Measurements from ENCODE around the gene SYT9. TPM values are rescaled to one million over a fixed set of nuclear protein-coding genes. Genes with fewer than 3 reads are reported as not detected.

The SYT9 gene
- polyA plus RNA-seq, 1 donor from 2014 or later, result 2.3 TPM

DNA sequence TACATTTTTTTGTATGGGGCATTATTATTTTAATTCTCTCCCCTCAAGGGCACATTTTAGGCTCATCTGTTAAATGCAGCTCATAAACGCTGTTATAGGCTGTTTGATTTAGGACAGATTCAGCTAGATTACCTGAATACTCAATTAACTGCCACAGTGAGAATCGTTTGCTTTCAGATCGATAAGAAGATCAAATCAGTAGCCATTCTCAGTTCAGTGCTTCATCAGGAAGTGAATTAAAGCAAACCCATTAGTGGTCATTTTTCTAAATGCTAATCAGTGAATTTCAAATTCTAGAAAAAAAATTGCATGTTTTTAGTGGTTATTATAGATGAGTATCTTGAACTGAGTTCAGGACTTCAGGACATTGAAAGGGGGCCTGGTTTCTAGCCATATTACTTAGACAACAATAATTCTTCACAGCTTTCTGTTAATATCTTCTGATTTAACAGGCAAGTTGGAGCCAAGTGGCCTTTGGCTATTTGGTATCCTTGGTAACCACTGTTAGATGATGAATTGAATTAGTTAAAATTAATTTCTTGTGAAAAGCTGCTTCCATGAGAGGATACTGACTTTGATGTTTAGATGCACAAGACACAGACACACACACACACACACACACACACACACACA, 18.6 kb downstream of the SYT9 start:
- H3K4me3 ChIP-seq (ENCODE audit: low read length), result no peak overlapping the region
- no peak for TF ChIP-seq MXI1 (conservative IDR thresholded peaks at IDR 0.05; ENCODE audit: poor library complexity, severe bottlenecking)
- TF ChIP-seq, protein P1, sequence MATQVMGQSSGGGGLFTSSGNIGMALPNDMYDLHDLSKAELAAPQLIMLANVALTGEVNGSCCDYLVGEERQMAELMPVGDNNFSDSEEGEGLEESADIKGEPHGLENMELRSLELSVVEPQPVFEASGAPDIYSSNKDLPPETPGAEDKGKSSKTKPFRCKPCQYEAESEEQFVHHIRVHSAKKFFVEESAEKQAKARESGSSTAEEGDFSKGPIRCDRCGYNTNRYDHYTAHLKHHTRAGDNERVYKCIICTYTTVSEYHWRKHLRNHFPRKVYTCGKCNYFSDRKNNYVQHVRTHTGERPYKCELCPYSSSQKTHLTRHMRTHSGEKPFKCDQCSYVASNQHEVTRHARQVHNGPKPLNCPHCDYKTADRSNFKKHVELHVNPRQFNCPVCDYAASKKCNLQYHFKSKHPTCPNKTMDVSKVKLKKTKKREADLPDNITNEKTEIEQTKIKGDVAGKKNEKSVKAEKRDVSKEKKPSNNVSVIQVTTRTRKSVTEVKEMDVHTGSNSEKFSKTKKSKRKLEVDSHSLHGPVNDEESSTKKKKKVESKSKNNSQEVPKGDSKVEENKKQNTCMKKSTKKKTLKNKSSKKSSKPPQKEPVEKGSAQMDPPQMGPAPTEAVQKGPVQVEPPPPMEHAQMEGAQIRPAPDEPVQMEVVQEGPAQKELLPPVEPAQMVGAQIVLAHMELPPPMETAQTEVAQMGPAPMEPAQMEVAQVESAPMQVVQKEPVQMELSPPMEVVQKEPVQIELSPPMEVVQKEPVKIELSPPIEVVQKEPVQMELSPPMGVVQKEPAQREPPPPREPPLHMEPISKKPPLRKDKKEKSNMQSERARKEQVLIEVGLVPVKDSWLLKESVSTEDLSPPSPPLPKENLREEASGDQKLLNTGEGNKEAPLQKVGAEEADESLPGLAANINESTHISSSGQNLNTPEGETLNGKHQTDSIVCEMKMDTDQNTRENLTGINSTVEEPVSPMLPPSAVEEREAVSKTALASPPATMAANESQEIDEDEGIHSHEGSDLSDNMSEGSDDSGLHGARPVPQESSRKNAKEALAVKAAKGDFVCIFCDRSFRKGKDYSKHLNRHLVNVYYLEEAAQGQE (IDR thresholded peaks at IDR 0.05; ENCODE audit: borderline replicate concordance), result no peak
- TF ChIP-seq, protein P2, sequence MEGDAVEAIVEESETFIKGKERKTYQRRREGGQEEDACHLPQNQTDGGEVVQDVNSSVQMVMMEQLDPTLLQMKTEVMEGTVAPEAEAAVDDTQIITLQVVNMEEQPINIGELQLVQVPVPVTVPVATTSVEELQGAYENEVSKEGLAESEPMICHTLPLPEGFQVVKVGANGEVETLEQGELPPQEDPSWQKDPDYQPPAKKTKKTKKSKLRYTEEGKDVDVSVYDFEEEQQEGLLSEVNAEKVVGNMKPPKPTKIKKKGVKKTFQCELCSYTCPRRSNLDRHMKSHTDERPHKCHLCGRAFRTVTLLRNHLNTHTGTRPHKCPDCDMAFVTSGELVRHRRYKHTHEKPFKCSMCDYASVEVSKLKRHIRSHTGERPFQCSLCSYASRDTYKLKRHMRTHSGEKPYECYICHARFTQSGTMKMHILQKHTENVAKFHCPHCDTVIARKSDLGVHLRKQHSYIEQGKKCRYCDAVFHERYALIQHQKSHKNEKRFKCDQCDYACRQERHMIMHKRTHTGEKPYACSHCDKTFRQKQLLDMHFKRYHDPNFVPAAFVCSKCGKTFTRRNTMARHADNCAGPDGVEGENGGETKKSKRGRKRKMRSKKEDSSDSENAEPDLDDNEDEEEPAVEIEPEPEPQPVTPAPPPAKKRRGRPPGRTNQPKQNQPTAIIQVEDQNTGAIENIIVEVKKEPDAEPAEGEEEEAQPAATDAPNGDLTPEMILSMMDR (IDR thresholded peaks at IDR 0.05; ENCODE audit: poor library complexity, severe bottlenecking), result no peak
- no peak for TF ChIP-seq EZH2 (IDR thresholded peaks at IDR 0.05; ENCODE audit: borderline replicate concordance, insufficient read depth, low read length, poor library complexity, severe bottlenecking)
- no peak for TF ChIP-seq RAD21 (conservative IDR thresholded peaks at IDR 0.05)
- no peak for TF ChIP-seq SMC3 (conservative IDR thresholded peaks at IDR 0.05; ENCODE audit: poor library complexity)
- no peak for TF ChIP-seq EP300 (conservative IDR thresholded peaks at IDR 0.05; ENCODE audit: poor library complexity, severe bottlenecking)
- TF ChIP-seq POLR2AphosphoS5 (IDR thresholded peaks at IDR 0.05), result no peak
- no peak for TF ChIP-seq TAF1 (IDR thresholded peaks at IDR 0.05; ENCODE audit: low read depth)
- no peaks in the 10 kb centered on the region for H4K20me1 ChIP-seq (ENCODE audit: insufficient read depth)
- H3K27ac ChIP-seq (ENCODE audit: low read length), result no peak overlapping the region
- no peaks in the 10 kb centered on the region for H3K36me3 ChIP-seq (ENCODE audit: insufficient read depth, low read length)
- no peaks in the 10 kb centered on the region for H3K9me2 ChIP-seq (ENCODE audit: insufficient read depth, low read length)
- no peak overlapping the region for H3K4me2 ChIP-seq (ENCODE audit: low read length)
- no peak overlapping the region for H3K9ac ChIP-seq (ENCODE audit: low read length)
- no peaks in the 10 kb centered on the region for H3F3A ChIP-seq (ENCODE audit: insufficient read depth, low read length, poor library complexity, severe bottlenecking)
- H3K27me3 ChIP-seq (ENCODE audit: insufficient read depth, low read depth, low read length), result no peaks in the 10 kb centered on the region
- H3K79me2 ChIP-seq (replicated peaks; ENCODE audit: insufficient read depth, low read length), result no peaks in the 10 kb centered on the region
- no peak overlapping the region for H2AFZ ChIP-seq (ENCODE audit: low read depth, low read length)
- no peaks in the 10 kb centered on the region for H3K9me3 ChIP-seq (ENCODE audit: low read length)

DNA sequence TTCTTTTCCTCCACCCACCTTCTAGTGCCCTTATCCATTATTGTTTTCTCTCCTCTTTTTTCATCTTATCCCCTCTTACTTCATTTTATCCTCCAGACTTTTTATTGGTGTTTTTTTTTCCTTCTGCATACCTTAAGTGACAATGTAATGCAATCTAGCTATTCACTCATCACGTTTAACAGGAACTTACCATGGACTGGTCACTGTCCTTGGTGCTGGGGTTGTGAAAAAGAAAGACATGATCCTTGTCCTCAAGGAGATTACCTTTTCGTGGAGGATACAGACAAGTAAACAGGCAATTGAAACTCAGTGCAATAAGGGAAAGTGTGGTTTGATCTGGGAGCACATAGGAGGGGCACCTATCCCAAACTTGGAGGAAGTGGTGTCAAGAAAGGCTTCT, 20.7 kb downstream of the SYT9 start:
- no peaks in the 10 kb centered on the region for H4K20me1 ChIP-seq (ENCODE audit: insufficient read depth)
- no peak overlapping the region for H3K4me3 ChIP-seq (ENCODE audit: low read length)
- H3K36me3 ChIP-seq (ENCODE audit: insufficient read depth, low read length), result no peaks in the 10 kb centered on the region
- H3K4me2 ChIP-seq (ENCODE audit: low read length), result no peak overlapping the region
- H3K79me2 ChIP-seq (replicated peaks; ENCODE audit: insufficient read depth, low read length), result no peaks in the 10 kb centered on the region
- H3F3A ChIP-seq (ENCODE audit: insufficient read depth, low read length, poor library complexity, severe bottlenecking), result no peaks in the 10 kb centered on the region
- no peaks in the 10 kb centered on the region for H3K9me3 ChIP-seq (ENCODE audit: low read length)
- H3K9me2 ChIP-seq (ENCODE audit: insufficient read depth, low read length), result no peaks in the 10 kb centered on the region
- H3K9ac ChIP-seq (ENCODE audit: low read length), result no peak overlapping the region
- no peaks in the 10 kb centered on the region for H3K27me3 ChIP-seq (ENCODE audit: insufficient read depth, low read depth, low read length)
- no peak overlapping the region for H2AFZ ChIP-seq (ENCODE audit: low read depth, low read length)
- TF ChIP-seq POLR2AphosphoS5 (IDR thresholded peaks at IDR 0.05) (no peak), MXI1 (conservative IDR thresholded peaks at IDR 0.05; ENCODE audit: poor library complexity, severe bottlenecking) (no peak)
- no peak overlapping the region for H3K27ac ChIP-seq (ENCODE audit: low read length)
